Spleen (tissue), 7 donors: ENCODE measurements around the gene FARP1.

Source experiments
- POLR2A ChIP-seq, 3 donors: fragments of 450-650 bp; IDR thresholded peaks; one replicate each; pipeline ENCODE4 v1.5.1; 2017; ENCODE audit warnings: antibody characterized with exemption in 3 of 3, mild to moderate bottlenecking in 1 of 3
- POLR2AphosphoS5 ChIP-seq, 3 donors: sonication (generic); formaldehyde crosslinking; IDR thresholded peaks; one replicate each; pipeline ENCODE4 v1.5.1; 2017; ENCODE audit warnings: antibody characterized with exemption in 3 of 3
- TF ChIP-seq, protein P1 (sequence below), 11 experiments: fragments of 200-600 bp in 7 of 11; fragments of 450-650 bp in 4 of 11; sonication (generic) in 4 of 11; IDR thresholded peaks in 8 of 11; conservative IDR thresholded peaks in 3 of 11; 1 replicate in 7 of 11; 2 replicates in 4 of 11; pipeline versions ENCODE4 v1.4.0 to v1.8.0; 2016 to 2021; ENCODE audit warnings: antibody characterized with exemption in 11 of 11, inconsistent platforms in 4 of 11, mild to moderate bottlenecking in 1 of 11
- donor health status: DM: no; HTN: no; CAD: no; lungs with moderate emphysema.
- donor health status: DM: no; HTN: no; CAD: no.
- donor health status: DM: no; HTN: no; CAD: no.

DNA sequence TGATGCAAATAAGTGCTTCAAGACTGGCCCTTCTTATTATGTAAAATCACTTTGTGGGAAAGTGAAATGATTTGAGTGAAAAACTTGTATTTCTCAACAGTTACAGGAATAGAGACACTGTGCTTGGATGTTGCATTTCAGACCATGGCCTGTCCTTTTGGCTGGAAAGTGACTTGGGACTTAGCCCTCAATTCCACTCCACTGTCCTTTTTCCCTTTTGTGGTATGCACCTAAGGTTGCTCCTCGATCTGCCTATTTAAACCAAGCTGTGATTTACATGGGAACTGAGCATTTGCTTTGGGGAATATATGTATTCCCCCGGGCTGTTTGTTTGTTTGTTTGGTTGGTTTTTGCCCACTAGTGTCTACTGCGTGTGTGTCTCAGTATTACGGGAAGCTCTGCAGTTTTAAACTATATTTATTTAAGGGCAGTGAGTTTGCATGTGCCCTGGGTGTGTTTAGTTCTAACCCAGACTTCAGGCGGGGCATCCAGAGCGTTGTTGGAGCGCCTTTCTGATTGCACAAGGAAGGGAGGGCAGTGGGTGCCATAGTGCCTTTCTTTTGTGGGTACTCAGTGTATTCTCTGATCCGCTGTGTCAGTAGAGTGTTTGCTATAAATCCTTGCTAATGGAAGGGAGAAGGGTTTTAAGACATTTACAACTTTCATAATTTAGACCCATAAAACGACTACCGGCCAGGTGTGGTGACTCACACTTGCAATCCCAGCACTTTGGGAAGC, 52.3 kb downstream of the FARP1 start:
- TF ChIP-seq, protein P1, sequence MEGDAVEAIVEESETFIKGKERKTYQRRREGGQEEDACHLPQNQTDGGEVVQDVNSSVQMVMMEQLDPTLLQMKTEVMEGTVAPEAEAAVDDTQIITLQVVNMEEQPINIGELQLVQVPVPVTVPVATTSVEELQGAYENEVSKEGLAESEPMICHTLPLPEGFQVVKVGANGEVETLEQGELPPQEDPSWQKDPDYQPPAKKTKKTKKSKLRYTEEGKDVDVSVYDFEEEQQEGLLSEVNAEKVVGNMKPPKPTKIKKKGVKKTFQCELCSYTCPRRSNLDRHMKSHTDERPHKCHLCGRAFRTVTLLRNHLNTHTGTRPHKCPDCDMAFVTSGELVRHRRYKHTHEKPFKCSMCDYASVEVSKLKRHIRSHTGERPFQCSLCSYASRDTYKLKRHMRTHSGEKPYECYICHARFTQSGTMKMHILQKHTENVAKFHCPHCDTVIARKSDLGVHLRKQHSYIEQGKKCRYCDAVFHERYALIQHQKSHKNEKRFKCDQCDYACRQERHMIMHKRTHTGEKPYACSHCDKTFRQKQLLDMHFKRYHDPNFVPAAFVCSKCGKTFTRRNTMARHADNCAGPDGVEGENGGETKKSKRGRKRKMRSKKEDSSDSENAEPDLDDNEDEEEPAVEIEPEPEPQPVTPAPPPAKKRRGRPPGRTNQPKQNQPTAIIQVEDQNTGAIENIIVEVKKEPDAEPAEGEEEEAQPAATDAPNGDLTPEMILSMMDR (IDR thresholded peaks at IDR 0.05 in 8 of 11, conservative IDR thresholded peaks at IDR 0.05 in 3 of 11) = no peak
- TF ChIP-seq POLR2A (IDR thresholded peaks at IDR 0.05) (no peak), POLR2AphosphoS5 (IDR thresholded peaks at IDR 0.05) (no peak)
